GM20431 (cell line): ENCODE data around the gene KEAP1.

Experiments used
- in situ Hi-C: fragments of 300-500 bp; cut with MseI, MboI; formaldehyde crosslinking; loops from one replicate; pipeline ENCODE4 v1.15.0; 2020; ENCODE audit warnings: low sequenced_read_pairs; ENCODE audit not compliant: unreplicated experiment

Gene KEAP1

GRCh38 chr19:10453852-10454251 is 49.3 kb downstream of the KEAP1 start:
- in situ Hi-C loops = no loop called here

GRCh38 chr19:10452726-10453618 is 50.2 kb downstream of the KEAP1 start:
- in situ Hi-C loops = no loop called here

GRCh38 chr19:10450853-10451609 is 52.1 kb downstream of the KEAP1 start:
- in situ Hi-C loops = no loop called here

- in situ Hi-C loops = no loop called here
Measured at GRCh38 chr19:10450191-10450852, 52.8 kb downstream of the KEAP1 start.

- in situ Hi-C loops = no loop called here
Measured at GRCh38 chr19:10449037-10449436, 54.1 kb downstream of the KEAP1 start.

- in situ Hi-C loops = no loop called here
Measured at GRCh38 chr19:10442698-10443097, 60.5 kb downstream of the KEAP1 start.

- in situ Hi-C loops = no loop called here
Measured at GRCh38 chr19:10439588-10439987, 63.6 kb downstream of the KEAP1 start.
